Right ventricle myocardium superior (tissue), 1 donor: ENCODE results near the gene FAM222B. TPM values are rescaled to one million over a fixed set of nuclear protein-coding genes. Genes with fewer than 3 reads are reported as not detected.
"Not testable (repeated sequence)": the region's sequence is repeated elsewhere in the genome, so short reads cannot be mapped to it uniquely, and the experiment has no call there.

ENCODE experiments used
- ATAC-seq: fragments of 200-7000 bp; cut with Tn5 transposase; one replicate; pipeline ENCODE4 v1.9.1; 2020; ENCODE audit warnings: mild to moderate bottlenecking; ENCODE audit not compliant: poor library complexity
- DNase-seq: peaks from one replicate; pipeline ENCODE4 v3.0.0-alpha.2; 2020
- intact Hi-C: fragments of 100-400 bp; cut with DNase I; formaldehyde crosslinking; loops from one replicate; pipeline ENCODE4 v1.11.2; 2022
- total RNA-seq: library from RNA; stranded (reverse); fragmentation: NEBNext Ultra II Directional; extraction: Animal tissue kit (Norgen Biotek cat#: 25700); gene quantifications from one replicate; pipeline ENCODE4 v1.2.1, GENCODE V29; 2021
- donor health status: DM: no; HTN: yes; CAD: no; lungs with severe emphysema.

FAM222B gene
- total RNA-seq, 1 donor from 2014 or later, result 15.6 TPM

DNA sequence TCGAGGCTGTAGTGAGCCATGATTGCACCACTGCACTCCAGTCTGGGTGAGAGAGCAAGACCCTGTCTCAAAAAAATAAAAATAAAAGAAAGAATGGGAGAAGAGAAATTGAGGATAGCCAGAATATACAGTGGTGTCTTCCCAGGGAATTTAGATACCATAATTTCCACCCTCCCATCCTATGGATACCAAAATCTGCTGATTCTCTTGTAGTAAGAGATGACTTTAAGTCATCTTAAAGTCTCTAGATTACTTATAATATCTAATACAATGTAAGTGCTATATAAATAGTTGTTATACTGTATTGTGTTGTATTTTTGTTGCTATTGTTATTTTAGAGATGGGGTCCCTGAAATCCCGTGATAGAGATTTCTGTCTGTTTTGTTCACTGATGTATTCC lies 10.7 kb upstream of the FAM222B start:
- ATAC-seq (no peak), DNase-seq (no peak)
- intact Hi-C loops, result no loop called here

DNA sequence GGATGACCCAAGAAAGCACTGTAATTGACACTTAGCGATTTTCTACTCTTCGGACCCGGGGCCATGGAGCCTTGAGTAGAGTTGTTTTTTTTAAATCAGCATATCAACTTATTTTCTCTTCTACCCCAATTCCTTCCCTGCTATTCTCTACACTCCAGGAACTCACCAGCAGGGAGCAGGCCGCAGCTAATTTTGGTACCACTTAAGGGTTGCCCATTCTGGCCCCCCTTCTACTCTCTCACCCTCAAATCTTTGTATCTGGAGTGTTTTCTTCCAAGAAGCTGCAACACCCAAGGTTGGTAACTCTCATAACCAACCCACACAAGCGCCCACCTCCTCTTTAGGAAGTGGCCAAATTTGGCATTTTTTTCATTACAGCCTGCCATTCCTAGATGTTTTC lies 6.7 kb upstream of the FAM222B start:
- ATAC-seq (peak; percentile 57), DNase-seq (no peak)
- intact Hi-C loops, result no loop called here

DNA sequence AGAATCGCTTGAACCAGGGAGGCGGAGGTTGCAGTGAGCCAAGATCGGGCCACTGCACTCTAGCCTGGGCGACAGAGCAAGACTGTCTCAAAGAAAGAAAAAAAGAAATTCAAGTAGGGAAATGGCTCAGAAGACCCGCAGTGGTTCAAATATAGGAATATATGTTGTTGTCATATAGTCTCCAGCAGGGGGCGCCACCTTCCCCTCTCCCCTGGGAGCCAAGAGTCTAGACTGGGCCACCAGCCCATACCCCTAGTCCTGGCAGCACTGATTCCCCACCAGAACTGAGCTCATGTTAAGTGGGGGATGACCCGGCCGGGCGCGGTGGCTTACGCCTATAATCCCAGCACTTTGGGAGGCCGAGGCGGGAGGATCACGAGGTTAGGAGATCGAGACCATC lies 6.1 kb upstream of the FAM222B start:
- DNase-seq, result peak; percentile 58
- intact Hi-C loops, ATAC-seq: not testable (repeated sequence)

DNA sequence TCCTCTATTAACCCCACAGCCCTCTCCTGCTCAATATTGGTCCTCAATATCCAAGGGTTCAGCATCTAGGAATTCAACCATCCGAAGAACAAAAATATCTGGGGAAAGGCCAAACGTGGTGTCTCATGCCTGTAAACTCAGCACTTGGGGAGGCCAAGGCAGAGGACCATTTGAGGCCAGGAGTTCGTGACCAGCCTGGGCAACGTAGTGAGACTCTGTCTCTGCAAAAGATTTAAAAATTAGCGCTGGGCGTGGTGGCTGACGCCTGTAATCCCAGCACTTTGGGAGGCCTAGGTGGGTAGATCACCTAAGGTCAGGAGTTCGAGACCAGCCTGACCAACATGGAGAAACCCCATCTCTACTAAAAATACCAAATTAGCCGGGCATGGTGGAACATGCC lies 4.1 kb upstream of the FAM222B start:
- DNase-seq, intact Hi-C loops, ATAC-seq: not testable (repeated sequence)

DNA sequence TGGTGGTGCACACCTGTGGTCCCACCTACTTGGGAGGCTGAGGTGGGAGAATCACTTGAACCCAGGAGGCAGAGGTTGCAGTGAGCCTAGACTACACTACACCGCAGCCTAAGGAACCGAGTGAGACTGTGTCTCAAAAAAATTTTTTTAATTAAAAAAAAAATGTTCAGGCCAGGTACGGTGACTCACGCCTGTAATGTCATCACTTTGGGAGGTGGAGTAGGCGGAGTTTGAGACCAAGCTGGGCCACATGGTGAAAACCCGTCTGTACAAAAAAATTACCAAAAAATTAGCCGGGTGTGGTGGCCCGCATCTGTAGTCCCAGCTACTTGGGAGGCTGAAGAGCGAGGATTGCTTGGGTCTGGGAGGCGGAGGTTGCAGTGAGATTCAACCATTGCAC lies 3.6 kb upstream of the FAM222B start:
- no peak for ATAC-seq
- no peak for DNase-seq
- intact Hi-C loops, result no loop called here

DNA sequence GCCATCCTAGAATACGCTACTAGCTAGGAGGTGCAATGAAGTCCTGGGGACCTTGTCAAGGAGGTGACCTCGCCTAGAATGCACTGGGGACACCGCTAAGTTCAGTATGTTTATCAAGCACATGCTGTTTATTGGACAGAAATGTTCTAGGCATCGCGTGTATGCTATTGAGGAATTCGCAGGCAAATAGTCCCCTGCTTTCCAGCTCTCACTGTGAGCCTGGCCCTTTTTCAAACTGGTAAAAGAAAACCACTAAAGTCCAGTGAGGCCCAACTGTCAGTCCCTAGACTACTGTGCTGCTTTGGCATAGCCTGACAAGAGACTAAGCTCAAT lies 1.2 kb upstream of the FAM222B start:
- no peak for ATAC-seq
- intact Hi-C loops, result no loop called here
- no peak for DNase-seq

DNA sequence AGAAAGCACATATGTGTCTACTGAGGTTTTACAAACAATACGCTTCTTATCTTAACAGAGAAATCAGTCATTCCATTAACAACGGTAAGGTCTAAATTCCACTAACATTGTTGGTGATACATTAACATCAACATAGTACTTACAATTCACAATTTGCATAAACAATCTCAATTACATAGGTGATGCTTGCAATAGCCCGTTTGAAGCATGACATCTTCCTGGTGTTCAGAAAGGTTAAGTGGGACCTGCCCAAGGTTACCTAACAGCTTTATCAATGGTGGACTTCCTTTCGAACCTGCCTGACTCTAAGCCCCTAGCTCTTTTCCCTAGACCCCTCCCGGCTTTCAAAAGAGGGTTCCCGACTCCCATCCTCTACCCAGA lies 699 bp downstream of the FAM222B start:
- ATAC-seq (no peak), DNase-seq (no peak)
- intact Hi-C loops, result no loop called here

DNA sequence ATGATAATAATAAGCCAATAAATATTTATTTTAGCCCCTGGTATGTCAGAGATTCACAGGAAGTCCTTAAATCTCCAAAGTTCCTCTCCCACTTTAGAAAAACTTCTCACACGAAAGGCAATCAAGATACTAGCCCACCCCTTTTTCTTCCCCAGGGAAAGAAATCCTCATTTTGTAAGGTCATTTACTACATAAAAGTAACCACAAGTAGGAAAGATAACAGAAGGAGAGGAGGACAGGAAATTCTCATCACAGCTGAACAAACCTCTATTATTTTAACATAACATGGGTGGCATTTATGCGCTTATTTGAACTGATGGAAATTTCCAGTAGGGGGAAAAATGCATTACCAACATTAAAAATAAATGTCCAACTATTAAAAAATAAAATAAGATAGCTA lies 3.4 kb downstream of the FAM222B start:
- intact Hi-C loops, result no loop called here
- ATAC-seq (no peak), DNase-seq (no peak)

DNA sequence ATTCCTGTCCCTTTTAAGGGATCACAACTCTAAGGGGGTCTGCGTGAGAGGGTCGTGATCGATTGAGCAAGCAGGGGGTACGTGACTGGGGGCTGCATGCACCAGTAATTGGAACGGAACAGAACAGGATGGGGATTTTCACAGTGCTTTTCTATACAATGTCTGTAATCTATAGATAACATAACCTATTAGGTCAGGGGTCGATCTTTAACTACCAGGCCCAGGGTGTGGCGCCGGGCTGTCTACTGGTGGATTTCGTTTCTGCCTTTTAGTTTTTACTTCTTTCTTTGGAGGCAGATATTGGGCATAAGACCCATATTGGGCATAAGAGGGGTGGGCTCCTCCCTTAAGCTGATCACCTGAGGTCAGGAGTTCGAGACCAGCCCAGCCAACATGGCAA lies 6.0 kb downstream of the FAM222B start:
- DNase-seq, ATAC-seq, intact Hi-C loops: not testable (repeated sequence)

DNA sequence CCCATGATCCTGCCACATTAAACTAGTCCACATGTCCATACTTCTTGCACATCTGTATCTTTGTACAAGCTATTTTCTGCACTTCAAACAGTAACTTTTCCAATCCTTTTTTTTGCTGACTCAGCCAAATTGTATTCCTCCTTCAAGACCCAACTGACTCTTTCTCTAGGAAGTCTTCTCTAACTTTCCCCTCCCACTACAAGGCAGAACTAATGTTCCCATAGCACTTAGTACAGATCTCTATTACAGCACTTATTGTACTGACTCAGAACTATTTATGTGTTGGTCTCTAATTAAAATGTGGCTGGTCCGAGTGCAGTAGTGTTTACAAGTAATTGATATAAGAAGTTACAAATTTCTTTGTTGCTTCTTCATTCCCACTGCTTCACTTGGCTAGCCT lies 8.2 kb downstream of the FAM222B start:
- intact Hi-C loops, result no loop called here
- DNase-seq, result no peak
- no peak for ATAC-seq

DNA sequence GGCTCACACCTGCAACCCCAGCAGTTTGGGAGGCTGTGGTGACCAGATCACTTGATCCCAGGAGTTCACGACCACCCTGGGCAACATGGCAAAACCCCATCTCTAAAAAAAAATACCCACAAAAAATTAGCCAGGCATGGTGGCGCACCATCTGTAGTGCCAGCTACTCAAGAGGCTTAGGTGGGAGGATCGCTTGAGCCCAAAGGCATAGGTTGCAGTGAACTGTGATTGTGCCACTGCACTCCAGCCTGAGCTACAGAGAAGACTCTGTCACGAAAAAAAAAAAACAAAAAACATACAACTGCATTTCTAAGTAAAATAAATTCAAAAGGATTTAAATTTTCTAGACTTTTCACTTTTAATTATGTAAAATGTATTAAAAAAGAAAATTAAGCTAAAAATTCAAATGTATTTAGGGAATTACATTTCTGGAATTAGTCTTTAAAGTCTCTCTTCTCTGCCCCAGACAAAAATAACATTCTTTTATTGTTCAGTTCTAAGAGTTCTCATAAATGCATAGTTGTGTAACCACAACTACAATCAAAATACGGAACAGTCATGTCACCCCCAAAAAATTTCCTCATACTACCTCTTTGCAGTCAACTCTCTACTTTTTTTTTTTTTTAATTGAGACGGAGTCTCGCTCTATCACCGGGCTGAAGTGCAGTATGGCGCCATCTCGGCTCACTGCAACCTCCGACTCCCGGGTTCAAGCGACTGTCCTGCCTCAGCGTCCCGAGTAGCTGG lies 14.1 kb downstream of the FAM222B start:
- ATAC-seq, result no peak
- no peak for DNase-seq
- intact Hi-C loops, result no loop called here

DNA sequence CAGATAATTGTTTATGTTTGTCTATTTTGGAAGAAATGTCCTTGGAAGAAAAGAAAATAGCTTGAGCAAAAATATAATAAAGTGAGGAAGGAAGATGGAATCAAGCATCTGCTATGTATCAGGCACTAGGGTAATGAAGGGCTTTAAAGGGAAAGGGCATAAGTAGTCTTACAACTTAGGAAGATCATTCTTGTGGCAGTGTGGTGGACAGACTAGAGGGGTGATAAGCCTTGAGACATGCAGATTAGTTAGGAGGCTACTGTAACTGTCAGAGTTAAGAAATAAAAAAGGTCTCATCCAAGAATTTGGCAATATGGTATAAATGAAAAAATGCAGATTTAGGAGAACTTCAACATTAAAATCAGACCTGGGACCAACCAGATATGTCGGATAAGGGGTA lies 14.9 kb downstream of the FAM222B start:
- DNase-seq, result no peak
- intact Hi-C loops, result no loop called here
- ATAC-seq, result no peak

DNA sequence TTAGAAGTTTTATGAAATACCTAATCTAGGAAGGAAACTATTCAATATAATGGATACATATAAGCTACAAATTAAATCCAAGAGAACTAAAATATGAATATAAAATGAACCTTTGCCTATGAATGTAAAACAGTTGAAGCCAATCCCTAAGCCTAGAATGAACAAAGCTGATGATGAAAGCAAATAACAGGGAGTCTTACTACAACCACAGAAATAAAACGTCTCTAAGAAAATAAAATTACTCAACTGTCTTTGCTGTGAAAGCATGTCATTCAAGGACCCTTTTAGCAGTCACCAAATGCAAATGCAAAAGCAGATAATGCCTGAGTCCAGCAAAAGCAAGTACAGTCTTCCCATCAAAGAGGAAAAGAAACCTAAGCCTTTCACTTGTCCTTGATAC lies 23.0 kb downstream of the FAM222B start:
- intact Hi-C loops, result loop anchor here (10.0 kb wide), 1 partner anchor 55 kb away; no protein-coding TSS in a partner anchor
- ATAC-seq, result no peak
- no peak for DNase-seq

DNA sequence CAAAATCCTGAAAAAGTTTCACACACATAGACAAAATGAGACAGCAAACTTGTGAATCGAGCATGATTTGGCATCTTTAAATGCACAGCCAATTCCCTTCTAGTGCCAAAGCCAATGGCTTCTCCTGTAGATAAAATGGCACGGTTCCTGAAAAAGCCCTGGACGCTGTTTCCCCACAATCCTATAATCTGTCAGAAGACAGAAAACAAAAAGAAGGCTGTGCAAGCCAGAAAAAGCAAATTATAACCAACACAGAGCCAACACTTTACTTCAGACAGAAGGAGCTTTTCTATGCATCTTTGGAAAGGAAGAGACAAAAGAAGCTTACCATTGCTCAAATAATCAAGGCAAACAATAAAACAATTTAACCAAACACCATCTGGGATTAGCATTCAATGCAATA lies 23.8 kb downstream of the FAM222B start:
- intact Hi-C loops, result loop anchor here (10.0 kb wide), 1 partner anchor 54 kb away; no protein-coding TSS in a partner anchor
- no peak for DNase-seq
- ATAC-seq, result no peak

DNA sequence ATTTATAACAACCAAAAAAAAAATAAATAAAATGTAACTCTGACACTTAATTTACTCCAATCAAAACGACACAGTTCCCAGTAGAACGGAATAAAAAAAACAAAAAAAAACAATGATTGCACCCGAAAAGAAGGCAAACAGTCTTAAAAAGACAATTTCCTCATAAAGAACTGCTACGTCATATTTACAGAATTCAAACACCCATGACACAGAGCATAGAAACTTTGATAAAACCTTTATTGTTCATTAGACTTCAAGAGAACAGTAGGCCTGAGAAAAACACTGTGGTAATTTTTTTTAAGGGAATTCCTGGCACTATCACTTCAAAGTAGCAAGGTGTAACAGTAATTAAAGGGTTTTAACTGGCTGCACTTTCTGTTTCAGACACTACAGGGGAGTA lies 26.1 kb downstream of the FAM222B start:
- ATAC-seq (no peak), DNase-seq (no peak)
- intact Hi-C loops, result loop anchor here (10.0 kb wide), 1 partner anchor 52 kb away; no protein-coding TSS in a partner anchor

DNA sequence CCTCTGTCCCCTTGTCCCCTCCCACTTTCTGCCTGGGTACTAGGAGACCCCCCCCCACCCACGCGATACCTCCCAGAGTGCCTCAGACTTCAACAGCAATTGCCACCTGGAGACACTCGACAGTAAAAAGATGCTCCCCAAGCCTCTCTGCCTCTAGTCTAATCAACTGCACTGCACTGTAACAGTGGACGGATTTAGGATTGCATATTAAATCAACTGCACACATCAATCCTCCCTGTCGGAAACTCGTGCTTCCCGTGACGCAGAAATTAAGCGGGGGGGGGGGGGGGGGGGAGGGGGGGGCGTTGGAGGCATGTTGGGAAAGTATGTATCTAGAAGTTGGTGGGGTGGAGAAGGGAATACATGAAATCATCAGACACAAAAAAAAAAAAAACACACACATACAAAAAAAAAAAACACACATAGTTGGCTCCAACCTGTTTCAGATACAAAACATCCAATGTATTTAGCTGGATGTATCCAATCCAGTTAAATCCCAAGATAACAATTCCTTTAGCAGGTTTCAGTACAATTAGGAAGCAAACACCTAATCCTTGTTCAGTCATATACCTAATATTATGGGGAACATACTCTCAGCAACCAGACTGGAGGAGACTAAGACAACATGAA lies 29.7 kb downstream of the FAM222B start:
- ATAC-seq (peak; percentile 46), DNase-seq (no peak)
- intact Hi-C loops, result loop anchor here (10.0 kb wide), 1 partner anchor 48 kb away; no protein-coding TSS in a partner anchor

DNA sequence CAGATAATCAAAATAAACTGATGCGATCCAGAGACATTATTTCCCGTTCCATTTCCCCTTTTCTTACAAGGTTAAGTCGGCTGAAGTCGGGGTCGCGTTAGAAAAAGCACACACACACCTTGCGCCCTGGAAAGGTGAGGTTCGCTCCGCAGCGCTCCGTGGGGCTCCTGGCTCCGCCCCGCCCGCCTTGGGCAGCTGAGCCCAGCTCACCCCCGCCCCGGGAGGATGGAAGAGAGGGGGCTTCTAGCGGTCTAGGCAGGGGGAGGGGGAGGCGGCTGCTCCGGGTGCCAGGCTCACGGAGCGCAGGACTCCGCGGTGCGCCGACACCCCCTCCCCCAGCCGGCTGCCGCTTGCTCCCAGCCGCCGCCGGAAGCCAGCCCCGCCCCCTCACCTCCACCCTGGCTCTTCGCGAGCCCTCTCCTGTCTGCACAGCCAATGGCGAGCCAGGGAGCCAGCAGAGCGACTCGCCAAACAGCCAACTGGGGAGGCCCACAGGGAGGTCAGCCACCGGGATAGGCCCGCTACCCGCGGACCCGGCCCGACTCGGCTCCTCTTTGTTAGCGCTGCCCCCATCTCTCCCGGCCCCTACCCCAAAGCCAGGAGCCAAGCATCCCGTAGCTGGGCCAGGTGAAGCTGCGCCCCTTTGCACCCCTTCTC lies 30.4 kb downstream of the FAM222B start:
- intact Hi-C loops, result loop anchor here (10.0 kb wide), 1 partner anchor 47 kb away; no protein-coding TSS in a partner anchor
- ATAC-seq, result peak; percentile 100

DNA sequence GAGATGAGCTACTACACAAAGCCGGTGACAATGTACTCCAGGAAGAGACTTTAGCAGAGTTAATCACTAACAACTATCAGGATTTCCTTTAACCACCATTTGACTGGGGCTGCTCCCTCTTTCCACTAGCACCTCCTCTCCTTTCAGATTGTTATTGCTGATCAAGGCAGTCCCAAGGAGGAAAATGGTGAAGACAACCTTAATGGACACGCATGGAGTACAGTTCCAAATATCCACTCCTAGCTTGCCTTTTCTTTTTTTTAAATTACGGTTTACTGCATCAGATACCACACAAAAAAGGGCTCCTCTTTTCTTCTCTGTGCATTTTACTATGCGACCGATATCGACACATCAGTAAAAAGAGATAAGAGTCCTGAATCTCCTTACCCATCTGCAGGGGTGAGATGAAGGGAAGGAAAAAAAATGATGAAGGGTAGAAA lies 30.9 kb downstream of the FAM222B start:
- no peak for DNase-seq
- intact Hi-C loops, result loop anchor here (10.0 kb wide), 1 partner anchor 47 kb away; no protein-coding TSS in a partner anchor
- no peak for ATAC-seq

More for the DNA sequence above, 30.4 kb downstream of the FAM222B start:
- DNase-seq, result peak; percentile 98

DNA sequence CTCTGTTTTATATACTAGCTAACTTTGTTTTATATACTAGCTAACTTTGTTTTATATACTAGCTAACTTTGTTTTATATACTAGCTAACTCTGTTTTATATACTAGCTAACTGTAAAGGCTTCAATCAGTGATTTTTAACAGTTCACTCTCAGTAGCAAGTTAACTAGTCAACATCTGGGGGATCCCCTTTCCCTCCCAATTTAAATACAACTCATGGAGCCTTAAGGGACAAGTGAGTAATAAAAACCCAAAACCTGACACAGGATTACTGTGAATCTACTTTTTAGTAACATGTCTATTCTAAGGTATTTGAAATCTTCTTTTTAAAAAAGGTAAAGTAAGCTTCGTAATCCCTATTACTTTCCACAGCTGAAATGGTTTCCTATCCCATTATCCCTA lies 32.2 kb downstream of the FAM222B start:
- no peak for DNase-seq
- ATAC-seq, result no peak
- intact Hi-C loops, result loop anchor here (10.0 kb wide), 1 partner anchor 46 kb away; no protein-coding TSS in a partner anchor
